Muscle of back (tissue), 11 donors: ENCODE results near the gene LONRF2. TPM values are rescaled to one million over a fixed set of nuclear protein-coding genes. Genes with fewer than 3 reads are reported as not detected.

ENCODE experiments used
- DNase-seq, 3 donors: peaks; one replicate each; pipeline versions ENCODE4 v3.0.0 to v3.0.0-alpha.2; 2013
- polyA plus RNA-seq, 10 donors: library from polyadenylated mRNA; unstranded; fragments of 120-200 nt; gene quantifications; one replicate each; pipeline ENCODE4 v1.2.1, GENCODE V29; 2013; ENCODE audit not compliant: insufficient read length in 10 of 10

The LONRF2 gene
- polyA plus RNA-seq, 10 donors: 0.70 to 1.7 (median 1.00) TPM

- no peak for DNase-seq
Observed at GRCh38 chr2:100301881-100302584, 20.3 kb downstream of the LONRF2 start.

GRCh38 chr2:100299548-100299947 is 22.8 kb downstream of the LONRF2 start:
- no peak for DNase-seq

GRCh38 chr2:100297511-100297910 is 24.8 kb downstream of the LONRF2 start:
- no peak for DNase-seq

GRCh38 chr2:100294162-100294497 is 28.2 kb downstream of the LONRF2 start:
- no peak for DNase-seq

- no peak for DNase-seq
Observed at GRCh38 chr2:100293341-100294161, 28.8 kb downstream of the LONRF2 start.

GRCh38 chr2:100292022-100292580 is 30.2 kb downstream of the LONRF2 start:
- peak in 1 of 3 donors; percentile 50 for DNase-seq

- peak in 1 of 3 donors; percentile 85 for DNase-seq
Observed at GRCh38 chr2:100291152-100291970, 30.9 kb downstream of the LONRF2 start.

GRCh38 chr2:100290718-100291151 is 31.6 kb downstream of the LONRF2 start:
- no peak for DNase-seq

- DNase-seq: no peak
Observed at GRCh38 chr2:100289020-100289419, 33.3 kb downstream of the LONRF2 start.

- DNase-seq: no peak
Observed at GRCh38 chr2:100286318-100286717, 36.0 kb downstream of the LONRF2 start.

GRCh38 chr2:100285691-100286090 is 36.6 kb downstream of the LONRF2 start:
- peak in 1 of 3 donors; percentile 43 for DNase-seq

GRCh38 chr2:100285011-100285410 is 37.3 kb downstream of the LONRF2 start:
- DNase-seq: no peak

- no peak for DNase-seq
Observed at GRCh38 chr2:100283724-100284501, 38.4 kb downstream of the LONRF2 start.

GRCh38 chr2:100281521-100282438 is 40.5 kb downstream of the LONRF2 start:
- DNase-seq: peak in 1 of 3 donors; percentile 32

- DNase-seq: no peak
Observed at GRCh38 chr2:100279586-100280534, 42.4 kb downstream of the LONRF2 start.

GRCh38 chr2:100278986-100279385 is 43.3 kb downstream of the LONRF2 start:
- DNase-seq: no peak

- DNase-seq: no peak
Observed at GRCh38 chr2:100278501-100278900, 43.8 kb downstream of the LONRF2 start.

GRCh38 chr2:100277540-100278207 is 44.6 kb downstream of the LONRF2 start:
- no peak for DNase-seq
